ENCODE data around the gene MXD1.

The MXD1 gene

GRCh38 chr2:69934614-69934908 is 19.7 kb downstream of the MXD1 start:
- no peak overlapping the region for H3K4me3 ChIP-seq (ENCODE audit: low read depth, low read length)
- TF ChIP-seq POLR2A (IDR thresholded peaks at IDR 0.05; ENCODE audit: extremely low read depth, insufficient read length) (no peak), MYC (IDR thresholded peaks at IDR 0.05; ENCODE audit: low read depth, low read length) (no peak)
- TF ChIP-seq, protein P1, sequence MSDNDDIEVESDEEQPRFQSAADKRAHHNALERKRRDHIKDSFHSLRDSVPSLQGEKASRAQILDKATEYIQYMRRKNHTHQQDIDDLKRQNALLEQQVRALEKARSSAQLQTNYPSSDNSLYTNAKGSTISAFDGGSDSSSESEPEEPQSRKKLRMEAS (IDR thresholded peaks at IDR 0.05; ENCODE audit: low read depth, low read length): no peak
- DNase-seq (ENCODE audit: low read depth): no peak

DNA sequence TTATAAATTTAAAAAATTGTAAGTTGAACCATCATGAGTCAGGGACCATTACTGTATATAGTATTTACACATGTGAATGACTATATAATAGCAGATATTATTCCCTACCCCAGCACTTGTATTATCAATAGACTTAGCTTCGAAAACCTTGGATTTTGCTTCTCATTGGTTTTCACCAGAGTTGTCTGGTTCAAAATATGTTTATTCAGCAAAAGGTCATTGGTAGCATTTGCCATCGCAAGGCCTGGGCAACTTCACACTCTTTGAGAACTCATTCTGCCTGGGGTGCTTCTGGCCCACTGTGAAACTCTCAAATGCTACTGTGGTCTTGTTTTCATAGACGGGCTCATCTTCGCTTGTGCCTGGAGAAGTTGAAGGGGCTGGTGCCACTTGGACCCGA is 20.1 kb downstream of the MXD1 start:
- TF ChIP-seq MYC (IDR thresholded peaks at IDR 0.05; ENCODE audit: low read depth, low read length): no peak
- no peak for TF ChIP-seq CTCF (IDR thresholded peaks at IDR 0.05; ENCODE audit: low read depth, low read length)
- no peak for TF ChIP-seq POLR2A (IDR thresholded peaks at IDR 0.05; ENCODE audit: extremely low read depth, insufficient read length)
- TF ChIP-seq, protein P1 (IDR thresholded peaks at IDR 0.05; ENCODE audit: low read depth, low read length): no peak
- no peak overlapping the region for H3K4me3 ChIP-seq (ENCODE audit: low read depth, low read length)
- no peak for DNase-seq (ENCODE audit: low read depth)

- no peak for TF ChIP-seq POLR2A (IDR thresholded peaks at IDR 0.05; ENCODE audit: extremely low read depth, insufficient read length)
- TF ChIP-seq, protein P1 (IDR thresholded peaks at IDR 0.05; ENCODE audit: low read depth, low read length): no peak
- TF ChIP-seq CTCF (IDR thresholded peaks at IDR 0.05; ENCODE audit: low read depth, low read length): no peak
- no peak for TF ChIP-seq MYC (IDR thresholded peaks at IDR 0.05; ENCODE audit: low read depth, low read length)
- no peak for DNase-seq (ENCODE audit: low read depth)
- H3K4me3 ChIP-seq (ENCODE audit: low read depth, low read length): no peak overlapping the region
Observed at GRCh38 chr2:69936906-69937305, 22.0 kb downstream of the MXD1 start.

DNA sequence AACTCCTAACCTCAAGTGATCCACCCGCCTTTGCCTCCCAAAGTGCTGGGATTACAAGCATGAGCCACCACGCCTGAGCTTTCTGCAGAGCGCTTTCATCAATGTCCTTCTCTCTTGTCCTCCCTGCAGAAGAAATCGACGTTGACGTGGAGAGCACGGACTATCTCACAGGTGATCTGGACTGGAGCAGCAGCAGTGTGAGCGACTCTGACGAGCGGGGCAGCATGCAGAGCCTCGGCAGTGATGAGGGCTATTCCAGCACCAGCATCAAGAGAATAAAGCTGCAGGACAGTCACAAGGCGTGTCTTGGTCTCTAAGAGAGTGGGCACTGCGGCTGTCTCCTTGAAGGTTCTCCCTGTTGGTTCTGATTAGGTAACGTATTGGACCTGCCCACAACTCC is 23.1 kb downstream of the MXD1 start:
- no peak for DNase-seq (ENCODE audit: low read depth)
- TF ChIP-seq MYC (IDR thresholded peaks at IDR 0.05; ENCODE audit: low read depth, low read length) (no peak), POLR2A (IDR thresholded peaks at IDR 0.05; ENCODE audit: extremely low read depth, insufficient read length) (no peak), CTCF (IDR thresholded peaks at IDR 0.05; ENCODE audit: low read depth, low read length) (no peak)
- TF ChIP-seq, protein P1 (IDR thresholded peaks at IDR 0.05; ENCODE audit: low read depth, low read length): no peak
- no peak overlapping the region for H3K4me3 ChIP-seq (ENCODE audit: low read depth, low read length)

- DNase-seq (ENCODE audit: low read depth): no peak
- no peak overlapping the region for H3K4me3 ChIP-seq (ENCODE audit: low read depth, low read length)
- no peak for TF ChIP-seq POLR2A (IDR thresholded peaks at IDR 0.05; ENCODE audit: extremely low read depth, insufficient read length)
- no peak for TF ChIP-seq MYC (IDR thresholded peaks at IDR 0.05; ENCODE audit: low read depth, low read length)
- TF ChIP-seq CTCF (IDR thresholded peaks at IDR 0.05; ENCODE audit: low read depth, low read length): no peak
- TF ChIP-seq, protein P1 (IDR thresholded peaks at IDR 0.05; ENCODE audit: low read depth, low read length): no peak
Observed at GRCh38 chr2:69939722-69940121, 24.8 kb downstream of the MXD1 start.

DNA sequence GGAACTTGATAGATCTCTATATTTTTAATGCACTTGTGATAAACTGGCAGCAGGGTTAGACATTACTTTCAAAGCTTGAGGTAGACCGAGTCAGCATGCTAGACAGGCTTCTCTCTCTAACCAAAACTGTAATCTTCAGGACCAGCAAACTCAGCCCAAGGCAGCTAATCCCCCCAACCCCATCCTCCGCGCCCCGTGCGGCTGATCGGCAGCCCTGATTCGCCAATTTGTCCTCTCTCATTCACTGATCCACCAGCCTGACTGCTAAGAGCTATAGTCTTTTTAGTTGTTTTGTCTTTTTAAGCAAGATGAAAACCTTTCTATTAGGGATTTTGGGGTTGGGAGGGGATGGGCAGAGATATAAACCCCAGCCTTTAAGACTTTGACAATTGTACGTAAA is 25.8 kb downstream of the MXD1 start:
- no peak overlapping the region for H3K4me3 ChIP-seq (ENCODE audit: low read depth, low read length)
- DNase-seq (ENCODE audit: low read depth): no peak
- TF ChIP-seq, protein P1 (IDR thresholded peaks at IDR 0.05; ENCODE audit: low read depth, low read length): no peak
- TF ChIP-seq MYC (IDR thresholded peaks at IDR 0.05; ENCODE audit: low read depth, low read length): no peak
- no peak for TF ChIP-seq CTCF (IDR thresholded peaks at IDR 0.05; ENCODE audit: low read depth, low read length)
- TF ChIP-seq POLR2A (IDR thresholded peaks at IDR 0.05; ENCODE audit: extremely low read depth, insufficient read length): no peak
